Nephron progenitor cell (in vitro differentiated cells): Measurements from ENCODE around the gene PBX4.

Source experiments
- DNase-seq: peaks from one replicate; pipeline ENCODE4 v3.0.0; 2021
- H3K27ac Mint-ChIP-seq: 2 replicates; pipeline ENCODE4 v1.8.0; 2021; ENCODE audit warnings: mild to moderate bottlenecking, moderate library complexity, mixed read lengths
- H3K27me3 Mint-ChIP-seq: 2 replicates; pipeline ENCODE4 v1.8.0; 2021; ENCODE audit warnings: mild to moderate bottlenecking, low read depth, mixed read lengths; ENCODE audit not compliant: poor library complexity
- H3K36me3 Mint-ChIP-seq: 2 replicates; pipeline ENCODE4 v1.8.0; 2021; ENCODE audit warnings: low read depth, mixed read lengths
- H3K4me1 Mint-ChIP-seq: 2 replicates; pipeline ENCODE4 v1.8.0; 2021; ENCODE audit warnings: mixed read lengths
- H3K4me3 Mint-ChIP-seq: 2 replicates; pipeline ENCODE4 v1.8.0; 2021; ENCODE audit warnings: mild to moderate bottlenecking, moderate library complexity, mixed read lengths
- H3K9me3 Mint-ChIP-seq: 2 replicates; pipeline ENCODE4 v1.8.0; 2021; ENCODE audit warnings: mild to moderate bottlenecking, moderate library complexity, mixed read lengths
- TF ChIP-seq, protein P1 (sequence below): fragments of 200-600 bp; sonication (generic); IDR thresholded peaks from 2 replicates; pipeline ENCODE4 v1.5.0; 2021; ENCODE audit warnings: antibody characterized with exemption

The PBX4 gene

DNA sequence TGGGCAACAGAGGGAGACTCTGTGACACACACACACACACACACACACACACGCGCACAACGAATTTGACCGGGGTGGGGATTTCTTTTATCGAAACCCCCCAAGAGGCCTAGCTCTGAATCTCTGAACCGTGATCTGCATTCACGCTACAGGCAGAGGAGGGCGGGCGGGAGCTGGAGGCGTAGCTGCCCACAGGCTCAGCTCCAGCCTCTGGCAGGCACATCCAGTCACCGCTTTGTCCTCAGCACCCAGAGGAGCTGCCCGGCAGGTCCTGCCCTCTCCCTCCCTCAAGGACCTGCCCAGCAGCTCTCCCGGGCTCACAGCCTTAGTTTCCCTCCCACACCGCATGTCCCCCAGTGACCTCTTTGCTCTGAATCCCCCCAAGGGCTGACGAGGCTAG is 60.4 kb downstream of the PBX4 start:
- no peak overlapping the region for H3K27ac Mint-ChIP-seq
- H3K36me3 Mint-ChIP-seq, result no peaks in the 10 kb centered on the region
- TF ChIP-seq, protein P1, sequence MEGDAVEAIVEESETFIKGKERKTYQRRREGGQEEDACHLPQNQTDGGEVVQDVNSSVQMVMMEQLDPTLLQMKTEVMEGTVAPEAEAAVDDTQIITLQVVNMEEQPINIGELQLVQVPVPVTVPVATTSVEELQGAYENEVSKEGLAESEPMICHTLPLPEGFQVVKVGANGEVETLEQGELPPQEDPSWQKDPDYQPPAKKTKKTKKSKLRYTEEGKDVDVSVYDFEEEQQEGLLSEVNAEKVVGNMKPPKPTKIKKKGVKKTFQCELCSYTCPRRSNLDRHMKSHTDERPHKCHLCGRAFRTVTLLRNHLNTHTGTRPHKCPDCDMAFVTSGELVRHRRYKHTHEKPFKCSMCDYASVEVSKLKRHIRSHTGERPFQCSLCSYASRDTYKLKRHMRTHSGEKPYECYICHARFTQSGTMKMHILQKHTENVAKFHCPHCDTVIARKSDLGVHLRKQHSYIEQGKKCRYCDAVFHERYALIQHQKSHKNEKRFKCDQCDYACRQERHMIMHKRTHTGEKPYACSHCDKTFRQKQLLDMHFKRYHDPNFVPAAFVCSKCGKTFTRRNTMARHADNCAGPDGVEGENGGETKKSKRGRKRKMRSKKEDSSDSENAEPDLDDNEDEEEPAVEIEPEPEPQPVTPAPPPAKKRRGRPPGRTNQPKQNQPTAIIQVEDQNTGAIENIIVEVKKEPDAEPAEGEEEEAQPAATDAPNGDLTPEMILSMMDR, result no peak
- H3K4me1 Mint-ChIP-seq, result peaks cover 12% of the 10 kb centered on the region
- H3K4me3 Mint-ChIP-seq, result no peak overlapping the region
- H3K27me3 Mint-ChIP-seq, result no peaks in the 10 kb centered on the region
- H3K9me3 Mint-ChIP-seq, result no peaks in the 10 kb centered on the region
- DNase-seq, result no peak

DNA sequence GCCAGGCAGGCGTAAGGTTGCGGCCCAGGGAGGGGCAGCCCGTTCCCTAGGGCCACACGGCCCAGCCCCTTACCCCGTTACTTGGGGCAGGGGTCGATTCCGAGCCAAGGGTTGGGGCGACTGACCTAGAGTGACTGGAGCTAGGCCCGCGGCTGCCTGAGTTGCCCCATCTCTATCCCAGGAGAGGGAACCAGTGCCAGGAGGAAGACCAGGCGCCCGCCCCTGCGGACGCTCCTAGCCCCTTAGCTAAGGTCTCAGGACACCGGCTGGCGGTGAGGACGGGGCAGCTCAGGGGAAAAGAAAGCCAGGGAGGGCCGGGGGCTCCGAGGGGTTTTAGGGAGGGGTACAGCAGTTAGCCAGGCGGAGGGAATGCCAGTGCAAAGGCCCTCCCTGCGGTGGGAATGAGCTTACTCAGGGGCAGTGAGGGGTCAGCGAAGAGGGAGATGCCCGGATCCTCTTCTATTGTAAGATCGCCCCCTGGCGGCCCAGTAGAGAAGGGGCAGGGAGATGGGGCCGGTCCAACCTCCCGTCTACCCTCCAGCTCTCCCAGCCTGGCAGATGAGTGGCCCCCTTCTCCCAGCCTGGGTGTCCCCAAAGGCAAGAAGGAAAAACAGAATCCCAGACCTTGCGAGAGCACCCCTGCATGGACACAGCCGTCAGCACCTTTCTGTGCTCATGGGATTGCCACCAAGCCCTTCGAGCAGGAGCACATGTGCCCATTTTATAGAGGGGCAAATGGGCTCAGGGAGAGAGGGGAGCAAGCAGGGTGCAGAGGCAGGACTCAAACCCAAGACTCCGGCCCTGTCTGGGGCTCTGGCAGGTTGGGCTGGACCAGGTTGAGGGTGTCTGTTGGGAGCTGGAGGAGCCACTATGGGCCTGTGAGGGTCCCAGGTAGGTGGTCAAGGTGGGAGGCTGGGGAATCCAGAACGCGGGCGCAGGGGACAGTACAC is 64.1 kb downstream of the PBX4 start:
- peak; percentile 69 for DNase-seq
- TF ChIP-seq, protein P1, result peak; percentile 79
- Mint-ChIP-seq H3K27ac (no peak overlapping the region), H3K27me3 (peaks cover 3% of the 10 kb centered on the region), H3K9me3 (no peaks in the 10 kb centered on the region), H3K36me3 (no peaks in the 10 kb centered on the region), H3K4me3 (no peak overlapping the region), H3K4me1 (peaks cover 16% of the 10 kb centered on the region)

DNA sequence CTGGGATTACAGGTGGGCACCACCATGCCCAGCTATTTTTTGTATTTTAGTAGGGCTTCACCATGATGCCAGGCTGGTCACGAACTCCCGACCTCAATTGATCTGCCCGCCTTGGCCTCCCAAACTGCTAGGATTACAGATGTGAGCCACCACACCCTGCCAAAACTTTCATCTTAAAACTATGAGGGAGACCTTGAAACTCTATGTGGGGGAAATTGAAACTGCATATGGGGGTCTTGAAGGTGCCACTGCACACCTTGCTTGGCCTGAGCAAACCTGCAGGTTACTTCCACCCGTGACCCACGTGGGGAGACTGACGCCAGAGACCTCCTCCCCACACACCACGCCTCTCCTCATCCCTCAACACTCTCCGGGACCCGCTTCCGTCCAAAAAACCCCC is 64.8 kb downstream of the PBX4 start:
- Mint-ChIP-seq H3K9me3 (no peaks in the 10 kb centered on the region), H3K4me3 (no peak overlapping the region), H3K36me3 (no peaks in the 10 kb centered on the region), H3K27me3 (peaks cover 6% of the 10 kb centered on the region), H3K27ac (no peak overlapping the region), H3K4me1 (peaks cover 21% of the 10 kb centered on the region)
- TF ChIP-seq, protein P1, result no peak
- DNase-seq, result no peak

DNA sequence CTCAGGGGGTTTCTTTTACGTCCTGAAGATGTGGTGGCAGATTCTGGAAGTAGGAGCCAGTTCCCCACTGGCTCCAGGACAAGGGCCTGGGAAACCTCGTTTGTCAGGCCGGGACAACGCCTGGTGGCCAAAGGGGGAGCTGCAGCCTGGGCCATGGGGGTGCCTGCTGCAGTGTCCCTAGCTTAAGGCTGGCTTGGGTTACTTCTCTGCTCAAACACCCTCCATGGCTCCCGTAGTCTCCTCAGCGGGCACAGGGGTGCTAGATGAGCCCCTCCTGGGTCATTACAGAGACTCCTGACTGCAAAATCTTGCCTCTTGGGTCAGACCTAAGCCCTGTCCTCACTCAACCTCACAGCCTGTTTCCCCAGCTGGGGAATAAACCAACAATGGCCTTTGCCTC is 65.7 kb downstream of the PBX4 start:
- TF ChIP-seq, protein P1, result peak; percentile 65
- Mint-ChIP-seq H3K27ac (no peak overlapping the region), H3K9me3 (no peaks in the 10 kb centered on the region), H3K4me1 (peaks cover 21% of the 10 kb centered on the region), H3K36me3 (no peaks in the 10 kb centered on the region), H3K4me3 (no peak overlapping the region), H3K27me3 (peaks cover 6% of the 10 kb centered on the region)
- peak; percentile 71 for DNase-seq

DNA sequence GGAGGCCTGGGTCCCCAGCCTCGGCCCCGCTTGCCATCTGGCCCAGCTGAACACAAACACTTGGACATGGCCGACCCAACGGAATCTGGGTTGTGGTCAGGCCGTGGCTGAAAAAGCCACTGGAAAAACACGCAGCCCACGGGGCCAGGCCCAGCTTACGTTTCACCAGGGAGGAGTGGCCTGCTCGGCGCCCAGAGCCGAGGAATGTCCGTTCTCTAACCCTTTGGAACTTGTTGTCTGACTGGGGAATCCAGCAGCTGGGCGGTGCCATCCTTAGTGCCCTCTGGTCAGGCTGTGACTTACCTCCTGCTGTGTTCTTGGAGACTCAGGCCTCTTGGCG is 66.7 kb downstream of the PBX4 start:
- no peak for DNase-seq
- H3K9me3 Mint-ChIP-seq, result no peaks in the 10 kb centered on the region
- H3K27ac Mint-ChIP-seq, result no peak overlapping the region
- TF ChIP-seq, protein P1, result no peak
- H3K4me3 Mint-ChIP-seq, result no peak overlapping the region
- H3K4me1 Mint-ChIP-seq, result peaks cover 21% of the 10 kb centered on the region
- H3K27me3 Mint-ChIP-seq, result peaks cover 6% of the 10 kb centered on the region
- no peaks in the 10 kb centered on the region for H3K36me3 Mint-ChIP-seq
